ENCODE results near the gene FOXN4. TPM values are rescaled to one million over a fixed set of nuclear protein-coding genes. Genes with fewer than 3 reads are reported as not detected.
"Not testable (repeated sequence)": the region's sequence is repeated elsewhere in the genome, so short reads cannot be mapped to it uniquely, and the experiment has no call there.

FOXN4 gene
- polyA plus RNA-seq, 1 donor from 2014 or later = not detected

DNA sequence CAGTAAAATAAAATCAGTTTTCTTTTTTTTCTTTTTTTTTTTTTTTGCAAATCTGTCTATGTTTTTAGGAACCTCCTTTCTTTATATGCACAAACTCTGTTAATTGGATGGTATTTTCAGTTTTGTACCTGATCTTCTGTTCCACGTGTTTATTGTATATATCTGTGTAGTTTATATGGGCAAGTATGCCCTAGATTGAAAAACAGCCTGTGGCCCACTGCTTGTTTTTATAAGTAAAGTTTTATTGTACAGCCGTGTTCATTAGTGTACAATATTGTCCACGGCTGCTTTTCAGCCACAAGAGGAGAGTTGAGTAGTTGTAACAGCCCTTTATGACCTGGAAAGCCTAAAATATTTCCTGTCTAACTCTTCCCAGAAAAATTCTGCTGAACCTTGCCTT is 19.9 kb upstream of the FOXN4 start:
- Mint-ChIP-seq H3K36me3 (no peaks in the 10 kb centered on the region), H3K9me3 (no peaks in the 10 kb centered on the region), H3K27ac (no peak overlapping the region), H3K4me3 (no peak overlapping the region), H3K27me3 (peaks cover 3% of the 10 kb centered on the region), H3K4me1 (no peaks in the 10 kb centered on the region)

- not testable (repeated sequence) for H3K9me3 Mint-ChIP-seq, H3K36me3 Mint-ChIP-seq, H3K27ac Mint-ChIP-seq, H3K4me3 Mint-ChIP-seq, H3K27me3 Mint-ChIP-seq, H3K4me1 Mint-ChIP-seq
Observed at GRCh38 chr12:109321294-109321693, 12.2 kb upstream of the FOXN4 start.

GRCh38 chr12:109310247-109311125 is 1.4 kb upstream of the FOXN4 start:
- Mint-ChIP-seq H3K4me1 (peaks cover 6 to 8% (median 7%) of the 10 kb centered on the region in 3 donors), H3K4me3 (peak overlapping the region; percentile 46 to 92 (median 78)), H3K36me3 (no peaks in the 10 kb centered on the region), H3K27ac (no peak overlapping the region), H3K27me3 (peaks cover 61% of the 10 kb centered on the region), H3K9me3 (no peaks in the 10 kb centered on the region)

DNA sequence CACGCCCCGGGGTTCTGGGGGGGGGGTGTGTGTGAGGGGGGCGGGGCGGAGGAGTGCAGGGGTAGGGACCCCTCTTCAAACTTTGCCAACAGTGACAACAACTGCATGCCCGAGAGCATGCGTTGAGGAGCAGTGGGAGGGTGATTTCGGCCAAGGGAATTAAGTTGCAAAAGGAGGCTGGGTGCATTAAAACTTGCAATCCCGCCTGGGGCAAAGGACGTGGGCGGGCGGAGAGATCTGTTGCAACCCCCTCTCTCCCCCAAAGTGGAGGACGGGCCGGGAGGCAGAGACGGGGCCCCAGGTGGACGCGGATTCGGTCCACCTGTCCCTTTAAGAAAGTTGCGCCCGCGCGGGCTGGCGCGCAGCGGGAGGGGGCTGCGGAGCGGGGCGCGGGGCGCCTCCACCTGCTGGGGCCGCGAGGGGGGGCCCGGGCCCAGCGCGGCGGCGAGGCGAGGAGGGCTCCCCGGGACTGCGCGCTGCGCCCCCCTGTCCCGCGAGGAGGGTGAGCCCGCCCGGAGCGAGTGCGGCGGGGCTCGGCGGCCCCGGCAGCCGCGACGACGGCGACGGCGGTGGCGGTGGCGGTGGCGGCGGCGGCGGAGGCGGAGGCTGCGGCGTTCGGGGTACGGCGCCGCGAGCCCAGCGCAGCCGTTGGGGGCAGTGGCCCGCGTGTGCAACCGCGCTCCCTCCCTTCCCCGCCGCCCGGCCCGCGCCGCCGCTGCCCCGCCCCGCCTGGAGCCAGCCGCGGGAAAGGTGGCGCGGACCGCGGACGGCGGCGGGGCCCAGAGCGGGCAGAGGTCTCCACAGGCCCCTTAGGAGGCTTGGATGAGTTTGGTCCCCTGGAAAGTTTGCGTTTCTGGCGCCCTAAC is 530 bp upstream of the FOXN4 start:
- no peaks in the 10 kb centered on the region for H3K36me3 Mint-ChIP-seq
- peak overlapping the region in 3 of 4 donors; percentile 78 to 95 (median 84) for H3K4me3 Mint-ChIP-seq
- peaks cover 6 to 8% (median 7%) of the 10 kb centered on the region in 3 donors for H3K4me1 Mint-ChIP-seq
- no peak overlapping the region for H3K27ac Mint-ChIP-seq
- H3K9me3 Mint-ChIP-seq = no peaks in the 10 kb centered on the region
- peaks cover 60% of the 10 kb centered on the region for H3K27me3 Mint-ChIP-seq

GRCh38 chr12:109307051-109307450 is 2.0 kb downstream of the FOXN4 start:
- no peak overlapping the region for H3K27ac Mint-ChIP-seq
- H3K4me3 Mint-ChIP-seq = no peak overlapping the region
- peaks cover 6 to 8% (median 7%) of the 10 kb centered on the region in 3 donors for H3K4me1 Mint-ChIP-seq
- peaks cover 53% of the 10 kb centered on the region for H3K27me3 Mint-ChIP-seq
- H3K9me3 Mint-ChIP-seq = no peaks in the 10 kb centered on the region
- H3K36me3 Mint-ChIP-seq = no peaks in the 10 kb centered on the region

DNA sequence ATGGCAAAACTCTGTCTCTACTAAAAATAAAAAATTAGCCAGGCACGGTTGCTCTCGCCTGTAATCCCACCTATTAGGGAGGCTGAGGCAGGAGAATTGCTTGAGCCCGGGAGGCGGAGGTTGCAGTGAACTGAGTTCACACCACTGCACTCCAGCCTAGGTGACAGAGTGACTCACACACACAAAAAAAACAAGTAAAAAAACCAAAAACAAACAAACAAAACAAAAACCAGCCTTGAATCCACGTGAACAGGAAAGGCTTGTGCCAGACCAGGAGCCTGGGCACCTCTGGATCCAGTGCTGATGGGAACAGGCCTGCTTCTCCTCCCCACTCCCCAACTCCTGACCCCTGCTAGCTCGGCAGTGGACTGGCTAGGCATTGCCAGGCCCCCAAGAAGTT is 3.5 kb downstream of the FOXN4 start:
- Mint-ChIP-seq H3K27ac (no peak overlapping the region), H3K4me3 (no peak overlapping the region), H3K36me3 (no peaks in the 10 kb centered on the region), H3K9me3 (no peaks in the 10 kb centered on the region), H3K4me1 (peaks cover 2 to 7% (median 4%) of the 10 kb centered on the region in 3 donors), H3K27me3 (peaks cover 47% of the 10 kb centered on the region)

DNA sequence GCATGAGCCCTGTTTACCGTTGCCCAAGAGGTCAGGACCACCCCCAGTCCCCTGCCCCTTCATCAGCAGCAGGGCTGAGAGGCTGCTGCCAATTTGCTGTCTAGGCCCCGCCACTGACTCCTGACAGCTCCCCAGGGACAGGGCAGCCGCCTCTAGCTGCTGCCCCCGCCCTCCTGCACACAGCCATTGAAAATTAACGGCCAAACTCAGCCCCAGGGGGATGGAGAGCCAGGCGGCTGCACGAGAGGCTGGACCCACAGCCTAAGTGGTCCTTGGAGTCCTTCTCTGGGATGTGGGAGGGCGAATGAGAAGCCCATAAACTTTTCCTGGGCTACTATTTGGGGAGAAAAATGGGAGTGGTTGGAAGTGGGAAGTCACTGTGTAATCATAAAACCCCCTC is 4.6 kb downstream of the FOXN4 start:
- Mint-ChIP-seq H3K9me3 (no peaks in the 10 kb centered on the region), H3K4me3 (no peak overlapping the region), H3K27me3 (peaks cover 44% of the 10 kb centered on the region), H3K27ac (no peak overlapping the region), H3K4me1 (peaks cover 0 to 2% (median 0%) of the 10 kb centered on the region in 3 donors), H3K36me3 (no peaks in the 10 kb centered on the region)

DNA sequence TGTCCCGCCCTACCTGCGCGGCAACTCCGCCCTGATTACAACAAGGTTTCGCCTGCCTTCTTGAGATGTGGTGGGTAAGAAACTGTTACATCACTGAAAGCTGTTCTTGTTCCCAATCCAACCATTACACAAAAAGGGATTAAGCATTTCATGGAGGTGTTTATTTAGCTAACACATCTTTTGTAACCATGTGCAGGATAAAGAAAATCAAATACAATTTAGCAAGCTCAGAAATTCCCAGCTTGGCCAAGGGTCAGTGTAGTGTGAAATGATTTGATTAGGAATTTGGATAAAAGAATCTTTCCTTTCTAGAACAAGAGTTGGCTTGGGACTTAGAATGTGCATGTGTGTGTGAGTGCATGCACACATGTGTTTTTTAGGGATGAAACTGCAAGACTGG is 6.3 kb downstream of the FOXN4 start:
- peaks cover 31% of the 10 kb centered on the region for H3K27me3 Mint-ChIP-seq
- no peak overlapping the region for H3K4me3 Mint-ChIP-seq
- no peak overlapping the region for H3K27ac Mint-ChIP-seq
- H3K36me3 Mint-ChIP-seq = no peaks in the 10 kb centered on the region
- H3K4me1 Mint-ChIP-seq = no peaks in the 10 kb centered on the region
- H3K9me3 Mint-ChIP-seq = no peaks in the 10 kb centered on the region

- Mint-ChIP-seq H3K27ac (no peak overlapping the region), H3K27me3 (peaks cover 27% of the 10 kb centered on the region), H3K4me3 (no peak overlapping the region), H3K9me3 (no peaks in the 10 kb centered on the region), H3K36me3 (no peaks in the 10 kb centered on the region), H3K4me1 (no peaks in the 10 kb centered on the region)
Observed at GRCh38 chr12:109302358-109302757, 6.7 kb downstream of the FOXN4 start.

GRCh38 chr12:109301643-109302168 is 7.4 kb downstream of the FOXN4 start:
- Mint-ChIP-seq H3K4me3 (no peak overlapping the region), H3K27me3 (peaks cover 28% of the 10 kb centered on the region)

GRCh38 chr12:109299849-109300248 is 9.2 kb downstream of the FOXN4 start:
- no peaks in the 10 kb centered on the region for H3K4me1 Mint-ChIP-seq
- H3K36me3 Mint-ChIP-seq = no peaks in the 10 kb centered on the region
- H3K9me3 Mint-ChIP-seq = no peaks in the 10 kb centered on the region
- H3K27me3 Mint-ChIP-seq = peaks cover 22% of the 10 kb centered on the region
- H3K27ac Mint-ChIP-seq = no peak overlapping the region
- H3K4me3 Mint-ChIP-seq = no peak overlapping the region

More at GRCh38 chr12:109301643-109302168, 7.4 kb downstream of the FOXN4 start:
- Mint-ChIP-seq H3K4me1 (no peaks in the 10 kb centered on the region), H3K27ac (peak overlapping the region in 1 of 3 donors; percentile 8), H3K36me3 (no peaks in the 10 kb centered on the region), H3K9me3 (no peaks in the 10 kb centered on the region)

GRCh38 chr12:109296431-109296830 is 12.7 kb downstream of the FOXN4 start:
- peaks cover 0 to 2% (median 0%) of the 10 kb centered on the region in 3 donors for H3K9me3 Mint-ChIP-seq
- no peak overlapping the region for H3K27ac Mint-ChIP-seq
- H3K4me1 Mint-ChIP-seq = no peaks in the 10 kb centered on the region
- H3K4me3 Mint-ChIP-seq = peak overlapping the region in 1 of 4 donors; percentile 47
- no peaks in the 10 kb centered on the region for H3K36me3 Mint-ChIP-seq
- H3K27me3 Mint-ChIP-seq = peaks cover 16% of the 10 kb centered on the region

GRCh38 chr12:109295764-109296425 is 13.2 kb downstream of the FOXN4 start:
- H3K27ac Mint-ChIP-seq = no peak overlapping the region
- H3K9me3 Mint-ChIP-seq = peaks cover 0 to 2% (median 0%) of the 10 kb centered on the region in 3 donors
- H3K27me3 Mint-ChIP-seq = peaks cover 16% of the 10 kb centered on the region
- H3K4me3 Mint-ChIP-seq = peak overlapping the region in 1 of 4 donors; percentile 47
- H3K4me1 Mint-ChIP-seq = no peaks in the 10 kb centered on the region
- no peaks in the 10 kb centered on the region for H3K36me3 Mint-ChIP-seq

DNA sequence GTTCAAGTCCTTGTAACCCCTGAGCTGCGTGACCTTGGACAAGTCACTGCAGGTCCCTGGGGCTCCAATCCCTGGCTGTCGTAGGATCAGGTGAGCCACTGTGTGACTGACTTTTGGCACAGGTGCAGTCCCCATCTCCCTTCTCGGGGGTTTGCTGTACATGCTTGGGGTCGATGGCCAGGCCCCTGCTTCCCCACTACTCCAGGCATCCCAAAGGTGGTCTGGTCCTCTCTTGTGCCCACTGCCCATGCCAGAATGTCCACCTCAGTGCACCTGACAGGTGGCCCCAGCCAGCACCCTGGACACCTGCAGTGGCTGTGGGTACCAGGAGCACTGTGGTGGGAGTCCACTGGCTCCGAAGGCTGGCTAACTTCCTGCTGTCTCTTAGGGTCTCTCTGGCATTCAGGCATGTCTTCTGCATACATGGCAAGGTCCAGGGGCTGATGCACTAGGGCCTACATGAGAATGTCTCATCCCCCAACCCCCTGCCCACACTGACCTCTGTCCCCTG is 14.7 kb downstream of the FOXN4 start:
- no peak overlapping the region for H3K27ac Mint-ChIP-seq
- no peaks in the 10 kb centered on the region for H3K36me3 Mint-ChIP-seq
- H3K4me1 Mint-ChIP-seq = no peaks in the 10 kb centered on the region
- H3K4me3 Mint-ChIP-seq = no peak overlapping the region
- peaks cover 0 to 2% (median 0%) of the 10 kb centered on the region in 3 donors for H3K9me3 Mint-ChIP-seq
- H3K27me3 Mint-ChIP-seq = peaks cover 19% of the 10 kb centered on the region
